K562 (cell line): ENCODE measurements around the gene BASP1. TPM values are rescaled to one million over a fixed set of nuclear protein-coding genes. Genes with fewer than 3 reads are reported as not detected.

Experiments
- ATAC-seq: fragments of 200-7000 bp; cut with Tn5 transposase; 3 replicates; pipeline ENCODE4 v1.9.1; 2020; ENCODE audit warnings: moderate library complexity
- BruUV-seq: library from RNA; stranded (reverse); fragments of 400-500 nt; replicated peaks from 2 replicates; lab custom pipeline; 2021; lab: Mats Ljungman, UMichigan
- CTCF ChIA-PET: fragments of 300-600 bp; formaldehyde crosslinking; extraction: SDS; loops from one replicate; lab custom pipeline; 2021; ENCODE audit warnings: low intra/inter-chr PET ratio; lab: Yijun Ruan, JAX
- POLR2A ChIA-PET: fragments of 300-600, 350-650 bp; sonication (Branson Sonifier 250); formaldehyde crosslinking; extraction: SDS; loops from one replicate; lab custom pipeline; 2021; ENCODE audit warnings: antibody characterized with exemption, inconsistent platforms; lab: Yijun Ruan, JAX
- DNase-seq, 4 experiments: peaks; one replicate each; pipeline versions ENCODE4 v3.0.0 to v3.0.0-alpha.2; 2011 to 2018; ENCODE audit warnings: low spot score in 3 of 4, mixed read lengths in 3 of 4; ENCODE audit errors: extremely low read depth in 1 of 4
- FAIRE-seq: peaks from 2 replicates; lab custom pipeline; 2011; peaks lifted over from hg19 to GRCh38; lab: Jason Lieb, UNC
- H2AFZ ChIP-seq: 2 replicates; pipeline ENCODE4 v1.6.0; 2011; ENCODE audit warnings: low read depth, low read length, control low read depth, inconsistent platforms
- H3K27ac ChIP-seq: fragments of 200-600 bp; 3 replicates; pipeline ENCODE4 v1.8.0; 2011; ENCODE audit warnings: low read depth, mild to moderate bottlenecking, control low read depth, inconsistent platforms, low read length, moderate library complexity, mixed read lengths; ENCODE audit errors: extremely low read depth
- H3K27me3 ChIP-seq, 2 experiments: fragments of 300-600 bp in 1 of 2; 2 replicates in 1 of 2; 3 replicates in 1 of 2; pipeline versions ENCODE4 v1.6.0 to v1.8.0; 2011; ENCODE audit warnings: inconsistent platforms in 2 of 2, low read length in 2 of 2, mild to moderate bottlenecking in 1 of 2, mixed read lengths in 1 of 2, moderate library complexity in 1 of 2; ENCODE audit not compliant: control insufficient read depth in 2 of 2, insufficient read depth in 2 of 2
- H3K36me3 ChIP-seq: fragments of 300-600 bp; 3 replicates; pipeline ENCODE4 v1.8.0; 2011; ENCODE audit warnings: mild to moderate bottlenecking, low read length, inconsistent platforms; ENCODE audit not compliant: control insufficient read depth, insufficient read depth
- H3K4me1 ChIP-seq, 2 experiments: fragments of 200-600 bp in 1 of 2; replicated peaks in 1 of 2; 2 replicates in 1 of 2; 3 replicates in 1 of 2; pipeline versions ENCODE4 v1.5.1 to v1.8.0; 2011; ENCODE audit warnings: inconsistent platforms in 2 of 2, low read length in 2 of 2, mild to moderate bottlenecking in 1 of 2, mixed read lengths in 1 of 2, moderate library complexity in 1 of 2; ENCODE audit not compliant: control insufficient read depth in 2 of 2, insufficient read depth in 2 of 2
- H3K4me2 ChIP-seq: 2 replicates; pipeline ENCODE4 v1.6.1; 2011; ENCODE audit warnings: low read length, control low read depth, inconsistent platforms, mixed read lengths; ENCODE audit not compliant: insufficient read depth
- H3K4me3 ChIP-seq: fragments of 200-600 bp; sonication (generic), shearing (Covaris generic); 2 replicates; pipeline ENCODE4 v1.5.1; 2016; ENCODE audit warnings: control low read depth, inconsistent platforms
- H3K79me2 ChIP-seq: fragments of 200-600 bp; 3 replicates; pipeline ENCODE4 v1.8.0; 2011; ENCODE audit warnings: low read length, inconsistent platforms; ENCODE audit not compliant: control insufficient read depth, insufficient read depth
- H3K9ac ChIP-seq, 2 experiments: 2 replicates each; pipeline versions ENCODE4 v1.6.0 to v1.6.1; 2011; ENCODE audit warnings: low read depth in 2 of 2, low read length in 2 of 2, control low read depth in 1 of 2, inconsistent platforms in 1 of 2, mild to moderate bottlenecking in 1 of 2, mixed read lengths in 1 of 2; ENCODE audit not compliant: insufficient read depth in 1 of 2
- H3K9me1 ChIP-seq: one replicate; pipeline ENCODE4 v1.6.0; 2011; ENCODE audit warnings: inconsistent platforms, mild to moderate bottlenecking, low read length, moderate library complexity; ENCODE audit not compliant: control insufficient read depth, insufficient read depth
- H3K9me3 ChIP-seq: replicated peaks from 2 replicates; pipeline ENCODE4 v1.5.1; 2011; ENCODE audit warnings: low read depth, low read length, inconsistent platforms; ENCODE audit not compliant: control insufficient read depth, insufficient read depth
- H4K20me1 ChIP-seq: replicated peaks from 2 replicates; pipeline ENCODE4 v1.6.1; 2011; ENCODE audit warnings: low read length, inconsistent platforms, mixed read lengths; ENCODE audit not compliant: control insufficient read depth, insufficient read depth
- FOXK1 ChIP-seq: sonication (generic); formaldehyde crosslinking; IDR thresholded peaks from 2 replicates; pipeline ENCODE4 v1.8.0; 2022; ENCODE audit warnings: missing genetic modification reagents, mild to moderate bottlenecking, borderline replicate concordance
- HDAC8 ChIP-seq: fragments of 450-650 bp; IDR thresholded peaks from 2 replicates; pipeline ENCODE4 v1.6.1; 2016; ENCODE audit warnings: mild to moderate bottlenecking, missing genetic modification characterization, moderate library complexity, missing compliant biosample characterization
- KDM4B ChIP-seq, 2 experiments: fragments of 450-650 bp in 1 of 2; sonication (generic) in 1 of 2; IDR thresholded peaks; 2 replicates each; pipeline ENCODE4 v1.6.1; 2016 to 2017; ENCODE audit warnings: borderline replicate concordance in 2 of 2, antibody characterized with exemption in 1 of 2, low read depth in 1 of 2, mild to moderate bottlenecking in 1 of 2
- KLF10 ChIP-seq: fragments of 250-450 bp; sonication (Bioruptor Pico); IDR thresholded peaks from 2 replicates; pipeline ENCODE4 v1.6.1; 2021; ENCODE audit warnings: matching md5 sums
- NR2C2 ChIP-seq, 2 experiments: fragments of 200-800 bp in 1 of 2; sonication (Bioruptor generic) in 1 of 2; sonication (generic) in 1 of 2; formaldehyde crosslinking in 1 of 2; IDR thresholded peaks; 2 replicates each; pipeline versions ENCODE4 v1.6.1 to v1.8.0; 2016 to 2022; ENCODE audit warnings: mild to moderate bottlenecking in 1 of 2, missing compliant biosample characterization in 1 of 2, missing genetic modification characterization in 1 of 2, missing genetic modification reagents in 1 of 2
- POLR2B ChIP-seq: fragments of 450-650 bp; IDR thresholded peaks from 2 replicates; pipeline ENCODE4 v1.6.1; 2018; ENCODE audit warnings: low read depth; ENCODE audit not compliant: partially characterized antibody
- SRSF9 ChIP-seq: fragments of 200-400 bp; formaldehyde crosslinking; IDR thresholded peaks from 2 replicates; pipeline ENCODE4 v1.6.1; 2017; ENCODE audit warnings: low read depth, low read length, borderline replicate concordance
- THRAP3 ChIP-seq: fragments of 450-650 bp; IDR thresholded peaks from 2 replicates; pipeline ENCODE4 v1.6.1; 2016; ENCODE audit warnings: mild to moderate bottlenecking, inconsistent platforms, borderline replicate concordance
- ZNF253 ChIP-seq: fragments of 250-450 bp; sonication (Bioruptor Pico); conservative IDR thresholded peaks from 2 replicates; pipeline ENCODE4 v1.6.1; 2021; ENCODE audit warnings: mild to moderate bottlenecking
- ZNF274 ChIP-seq: IDR thresholded peaks from 2 replicates; pipeline ENCODE4 v1.6.1; 2011; ENCODE audit warnings: low read depth, mild to moderate bottlenecking, low read length, moderate library complexity, borderline replicate concordance
- ZNF764 ChIP-seq: fragments of 250-450 bp; sonication (Bioruptor Pico); IDR thresholded peaks from 2 replicates; pipeline ENCODE4 v1.4.0; 2020; ENCODE audit warnings: low read depth, mild to moderate bottlenecking, moderate library complexity
- WGBS: fragments of 100-300 bp; shearing (Covaris generic); methylation state at CpG from one replicate; pipeline ENCODE4 v1.1.6; 2016; ENCODE audit warnings: low coverage, mixed read lengths; ENCODE audit not compliant: insufficient coverage; ENCODE audit errors: missing lambda C conversion rate; 5-methylcytosine and 5-hydroxymethylcytosine counted together
- in situ Hi-C: fragments of 300-500 bp; cut with MboI; formaldehyde crosslinking; loops from 4 replicates; pipeline ENCODE4 v1.15.0; 2018; ENCODE audit warnings: inconsistent platforms, mixed read lengths
- intact Hi-C: fragments of 100-400 bp; cut with micrococcal nuclease; formaldehyde crosslinking; loops from 2 replicates; pipeline ENCODE4 v1.14.2; 2022
- polyA plus RNA-seq, 8 experiments: library from polyadenylated mRNA; depleted of rRNA in 4 of 8; stranded (reverse) in 5 of 8; unstranded in 3 of 8; fragments of >200 nt; fragmentation: Nextera tagmentation in 2 of 8; fragmentation: Illumina TruSeq in 1 of 8; extraction: Ambion mirVana in 2 of 8; extraction: Trizol in 1 of 8; gene quantifications; 2 replicates each; pipeline versions ENCODE4 v1.2.1 to v1.2.3, GENCODE V29; 2011 to 2014; ENCODE audit warnings: inconsistent platforms in 1 of 8, missing spikeins in 1 of 8
- total RNA-seq, 7 experiments: library from RNA; depleted of rRNA in 6 of 7; stranded (reverse); fragments of >200 nt in 6 of 7; fragmentation: Illumina TruSeq in 2 of 7; extraction: Trizol in 2 of 7; gene quantifications; 2 replicates each; pipeline versions ENCODE4 v1.2.1 to v1.2.3, GENCODE V29; 2011 to 2021; ENCODE audit warnings: low replicate concordance in 1 of 7
- TF ChIP-seq, protein P1 (sequence below): fragments of 450-650 bp; IDR thresholded peaks from 2 replicates; pipeline ENCODE4 v1.6.1; 2018; ENCODE audit not compliant: partially characterized antibody
- TF ChIP-seq, protein P2 (sequence below): fragments of 250-450 bp; sonication (Bioruptor Pico); IDR thresholded peaks from 2 replicates; pipeline ENCODE4 v1.9.0; 2021; ENCODE audit warnings: mild to moderate bottlenecking, inconsistent platforms
- TF ChIP-seq, protein P3 (sequence below): fragments of 450-650 bp; formaldehyde crosslinking; IDR thresholded peaks from 2 replicates; pipeline ENCODE4 v1.4.0; 2022; ENCODE audit warnings: missing genetic modification characterization

BASP1 gene
- total and polyA plus RNA-seq, 9 of the 15 experiments (the other 6 are each of a cell fraction or from before 2014, with no cell fraction given) = 0.22 TPM; not detected in 8

- Histone ChIP-seq H3K27me3 (no peaks in the 10 kb centered on the region; a peak in 1 of 5 replicates), H3K4me2 (no peak overlapping the region), H3K79me2 (no peaks in the 10 kb centered on the region), H4K20me1 (no peaks in the 10 kb centered on the region), H3K4me3 (no peak overlapping the region), H3K36me3 (no peaks in the 10 kb centered on the region), H3K9me3 (no peaks in the 10 kb centered on the region), H2AFZ (no peak overlapping the region), H3K9me1 (no peaks in the 10 kb centered on the region), H3K27ac (no peak overlapping the region), H3K4me1 (no peaks in the 10 kb centered on the region; a peak in 1 of 5 replicates), H3K9ac (no peak overlapping the region)
- ATAC-seq (no peak), DNase-seq (no peak), FAIRE-seq (no peak)
- WGBS = 0% methylated on average over 4 of the region's 4 CpGs
- POLR2A ChIA-PET = no interaction called here
- in situ Hi-C loops = no loop called here
- CTCF ChIA-PET = no interaction called here
- intact Hi-C loops = no loop called here
- no TSS peak for BruUV-seq
- no peak for TF ChIP-seq ZNF274
- no peak for TF ChIP-seq POLR2B
- TF ChIP-seq, protein P1, sequence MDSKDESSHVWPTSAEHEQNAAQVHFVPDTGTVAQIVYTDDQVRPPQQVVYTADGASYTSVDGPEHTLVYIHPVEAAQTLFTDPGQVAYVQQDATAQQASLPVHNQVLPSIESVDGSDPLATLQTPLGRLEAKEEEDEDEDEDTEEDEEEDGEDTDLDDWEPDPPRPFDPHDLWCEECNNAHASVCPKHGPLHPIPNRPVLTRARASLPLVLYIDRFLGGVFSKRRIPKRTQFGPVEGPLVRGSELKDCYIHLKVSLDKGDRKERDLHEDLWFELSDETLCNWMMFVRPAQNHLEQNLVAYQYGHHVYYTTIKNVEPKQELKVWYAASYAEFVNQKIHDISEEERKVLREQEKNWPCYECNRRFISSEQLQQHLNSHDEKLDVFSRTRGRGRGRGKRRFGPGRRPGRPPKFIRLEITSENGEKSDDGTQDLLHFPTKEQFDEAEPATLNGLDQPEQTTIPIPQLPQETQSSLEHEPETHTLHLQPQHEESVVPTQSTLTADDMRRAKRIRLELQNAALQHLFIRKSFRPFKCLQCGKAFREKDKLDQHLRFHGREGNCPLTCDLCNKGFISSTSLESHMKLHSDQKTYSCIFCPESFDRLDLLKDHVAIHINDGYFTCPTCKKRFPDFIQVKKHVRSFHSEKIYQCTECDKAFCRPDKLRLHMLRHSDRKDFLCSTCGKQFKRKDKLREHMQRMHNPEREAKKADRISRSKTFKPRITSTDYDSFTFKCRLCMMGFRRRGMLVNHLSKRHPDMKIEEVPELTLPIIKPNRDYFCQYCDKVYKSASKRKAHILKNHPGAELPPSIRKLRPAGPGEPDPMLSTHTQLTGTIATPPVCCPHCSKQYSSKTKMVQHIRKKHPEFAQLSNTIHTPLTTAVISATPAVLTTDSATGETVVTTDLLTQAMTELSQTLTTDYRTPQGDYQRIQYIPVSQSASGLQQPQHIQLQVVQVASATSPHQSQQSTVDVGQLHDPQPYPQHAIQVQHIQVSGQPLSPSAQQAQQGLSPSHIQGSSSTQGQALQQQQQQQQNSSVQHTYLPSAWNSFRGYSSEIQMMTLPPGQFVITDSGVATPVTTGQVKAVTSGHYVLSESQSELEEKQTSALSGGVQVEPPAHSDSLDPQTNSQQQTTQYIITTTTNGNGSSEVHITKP = no peak
- TF ChIP-seq NR2C2 (CRISPR knock-in tag; IDR thresholded peaks at IDR 0.05) = no peak
- no peak for TF ChIP-seq NR2C2 (tag; IDR thresholded peaks at IDR 0.05)
- TF ChIP-seq SRSF9 = no peak
- TF ChIP-seq, protein P2, sequence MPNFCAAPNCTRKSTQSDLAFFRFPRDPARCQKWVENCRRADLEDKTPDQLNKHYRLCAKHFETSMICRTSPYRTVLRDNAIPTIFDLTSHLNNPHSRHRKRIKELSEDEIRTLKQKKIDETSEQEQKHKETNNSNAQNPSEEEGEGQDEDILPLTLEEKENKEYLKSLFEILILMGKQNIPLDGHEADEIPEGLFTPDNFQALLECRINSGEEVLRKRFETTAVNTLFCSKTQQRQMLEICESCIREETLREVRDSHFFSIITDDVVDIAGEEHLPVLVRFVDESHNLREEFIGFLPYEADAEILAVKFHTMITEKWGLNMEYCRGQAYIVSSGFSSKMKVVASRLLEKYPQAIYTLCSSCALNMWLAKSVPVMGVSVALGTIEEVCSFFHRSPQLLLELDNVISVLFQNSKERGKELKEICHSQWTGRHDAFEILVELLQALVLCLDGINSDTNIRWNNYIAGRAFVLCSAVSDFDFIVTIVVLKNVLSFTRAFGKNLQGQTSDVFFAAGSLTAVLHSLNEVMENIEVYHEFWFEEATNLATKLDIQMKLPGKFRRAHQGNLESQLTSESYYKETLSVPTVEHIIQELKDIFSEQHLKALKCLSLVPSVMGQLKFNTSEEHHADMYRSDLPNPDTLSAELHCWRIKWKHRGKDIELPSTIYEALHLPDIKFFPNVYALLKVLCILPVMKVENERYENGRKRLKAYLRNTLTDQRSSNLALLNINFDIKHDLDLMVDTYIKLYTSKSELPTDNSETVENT (CRISPR knock-in tag) = no peak
- no peak for TF ChIP-seq KLF10 (CRISPR knock-in tag)
- no peak for TF ChIP-seq FOXK1 (CRISPR knock-in tag)
- TF ChIP-seq ZNF253 (CRISPR knock-in tag) = no peak
- TF ChIP-seq KDM4B (IDR thresholded peaks at IDR 0.05; ENCODE audit: borderline replicate concordance in 2 of 2, low read depth in 1 of 2) = no peak
- TF ChIP-seq ZNF764 (CRISPR knock-in tag) = no peak
- TF ChIP-seq, protein P3, sequence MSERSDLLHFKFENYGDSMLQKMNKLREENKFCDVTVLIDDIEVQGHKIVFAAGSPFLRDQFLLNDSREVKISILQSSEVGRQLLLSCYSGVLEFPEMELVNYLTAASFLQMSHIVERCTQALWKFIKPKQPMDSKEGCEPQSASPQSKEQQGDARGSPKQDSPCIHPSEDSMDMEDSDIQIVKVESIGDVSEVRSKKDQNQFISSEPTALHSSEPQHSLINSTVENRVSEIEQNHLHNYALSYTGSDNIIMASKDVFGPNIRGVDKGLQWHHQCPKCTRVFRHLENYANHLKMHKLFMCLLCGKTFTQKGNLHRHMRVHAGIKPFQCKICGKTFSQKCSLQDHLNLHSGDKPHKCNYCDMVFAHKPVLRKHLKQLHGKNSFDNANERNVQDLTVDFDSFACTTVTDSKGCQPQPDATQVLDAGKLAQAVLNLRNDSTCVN (CRISPR knock-in tag) = no peak
- TF ChIP-seq HDAC8 (tag) = no peak
- no peak for TF ChIP-seq THRAP3
Observed at GRCh38 chr5:17287501-17288155, 70.2 kb downstream of the BASP1 start.
